ENCODE measurements around the gene TMEM260. TPM values are rescaled to one million over a fixed set of nuclear protein-coding genes. Genes with fewer than 3 reads are reported as not detected.
"Not testable (repeated sequence)": the region's sequence is repeated elsewhere in the genome, so short reads cannot be mapped to it uniquely, and the experiment has no call there.

Gene TMEM260
- total and polyA plus RNA-seq, 11 donors, result 2.5 to 12.8 (median 5.2) TPM

DNA sequence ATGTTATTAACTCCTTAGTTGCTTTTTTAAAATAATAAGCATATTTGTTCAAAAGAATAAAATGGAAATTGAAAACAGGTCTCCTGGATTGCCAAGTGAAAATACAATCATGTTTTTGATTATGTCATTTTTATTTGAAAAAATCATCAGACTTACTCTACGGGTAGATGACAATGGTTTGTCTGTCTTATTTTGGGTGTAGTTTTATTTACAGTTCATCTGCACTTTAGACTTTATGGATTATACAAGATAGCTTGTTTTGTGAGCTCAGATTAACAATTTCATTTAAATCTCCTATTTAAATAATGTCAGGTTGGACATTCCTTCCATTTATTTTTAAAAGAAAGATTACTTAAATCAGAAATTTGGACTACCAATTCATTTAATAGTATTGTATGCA, 14.8 kb downstream of the TMEM260 start:
- H3K36me3 ChIP-seq, result peaks cover 0 to 54% (median 24%) of the 10 kb centered on the region in 9 donors
- 89 to 95% (median 90%) methylated on average over 1 of the region's 1 CpG for WGBS, 4 donors
- intact Hi-C loops (cut with DNase I), result no loop called here
- no peaks in the 10 kb centered on the region for H3K9me3 ChIP-seq
- no peak for TF ChIP-seq POLR2A (IDR thresholded peaks at IDR 0.05)
- TF ChIP-seq, protein P1, sequence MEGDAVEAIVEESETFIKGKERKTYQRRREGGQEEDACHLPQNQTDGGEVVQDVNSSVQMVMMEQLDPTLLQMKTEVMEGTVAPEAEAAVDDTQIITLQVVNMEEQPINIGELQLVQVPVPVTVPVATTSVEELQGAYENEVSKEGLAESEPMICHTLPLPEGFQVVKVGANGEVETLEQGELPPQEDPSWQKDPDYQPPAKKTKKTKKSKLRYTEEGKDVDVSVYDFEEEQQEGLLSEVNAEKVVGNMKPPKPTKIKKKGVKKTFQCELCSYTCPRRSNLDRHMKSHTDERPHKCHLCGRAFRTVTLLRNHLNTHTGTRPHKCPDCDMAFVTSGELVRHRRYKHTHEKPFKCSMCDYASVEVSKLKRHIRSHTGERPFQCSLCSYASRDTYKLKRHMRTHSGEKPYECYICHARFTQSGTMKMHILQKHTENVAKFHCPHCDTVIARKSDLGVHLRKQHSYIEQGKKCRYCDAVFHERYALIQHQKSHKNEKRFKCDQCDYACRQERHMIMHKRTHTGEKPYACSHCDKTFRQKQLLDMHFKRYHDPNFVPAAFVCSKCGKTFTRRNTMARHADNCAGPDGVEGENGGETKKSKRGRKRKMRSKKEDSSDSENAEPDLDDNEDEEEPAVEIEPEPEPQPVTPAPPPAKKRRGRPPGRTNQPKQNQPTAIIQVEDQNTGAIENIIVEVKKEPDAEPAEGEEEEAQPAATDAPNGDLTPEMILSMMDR (IDR thresholded peaks at IDR 0.05), result no peak
- no peak for ATAC-seq
- no peak overlapping the region for H3K4me3 ChIP-seq
- DNase-seq, result no peak
- H3K27me3 ChIP-seq, result no peaks in the 10 kb centered on the region
- H3K4me1 ChIP-seq, result peaks cover 0 to 9% (median 0%) of the 10 kb centered on the region in 12 donors
- H3K27ac ChIP-seq, result no peak overlapping the region

GRCh38 chr14:56598519-56598918, 18.9 kb downstream of the TMEM260 start:
- H3K9me3 ChIP-seq, result no peaks in the 10 kb centered on the region
- TF ChIP-seq POLR2A (IDR thresholded peaks at IDR 0.05), result no peak
- TF ChIP-seq, protein P1 (IDR thresholded peaks at IDR 0.05), result no peak
- H3K4me3 ChIP-seq, result no peak overlapping the region
- DNase-seq (no peak), ATAC-seq (no peak)
- WGBS, 4 donors, result 93 to 100% (median 97%) methylated on average over 1 of the region's 1 CpG
- H3K27ac ChIP-seq, result no peak overlapping the region
- H3K36me3 ChIP-seq, result peaks cover 0 to 34% (median 11%) of the 10 kb centered on the region in 9 donors
- H3K4me1 ChIP-seq, result no peaks in the 10 kb centered on the region
- intact Hi-C loops (cut with DNase I), result no loop called here
- no peaks in the 10 kb centered on the region for H3K27me3 ChIP-seq

GRCh38 chr14:56603648-56604047, 24.1 kb downstream of the TMEM260 start:
- DNase-seq (no peak), ATAC-seq (no peak)
- Histone ChIP-seq H3K27ac (no peak overlapping the region), H3K36me3 (peaks cover 0 to 52% (median 34%) of the 10 kb centered on the region in 9 donors), H3K4me3 (no peak overlapping the region), H3K4me1 (no peaks in the 10 kb centered on the region), H3K9me3 (no peaks in the 10 kb centered on the region), H3K27me3 (no peaks in the 10 kb centered on the region)
- TF ChIP-seq POLR2A (IDR thresholded peaks at IDR 0.05), result no peak
- TF ChIP-seq, protein P1 (IDR thresholded peaks at IDR 0.05), result no peak
- intact Hi-C loops (cut with DNase I), result no loop called here
- 77 to 90% (median 85%) methylated on average over 2 of the region's 2 CpGs for WGBS, 4 donors

DNA sequence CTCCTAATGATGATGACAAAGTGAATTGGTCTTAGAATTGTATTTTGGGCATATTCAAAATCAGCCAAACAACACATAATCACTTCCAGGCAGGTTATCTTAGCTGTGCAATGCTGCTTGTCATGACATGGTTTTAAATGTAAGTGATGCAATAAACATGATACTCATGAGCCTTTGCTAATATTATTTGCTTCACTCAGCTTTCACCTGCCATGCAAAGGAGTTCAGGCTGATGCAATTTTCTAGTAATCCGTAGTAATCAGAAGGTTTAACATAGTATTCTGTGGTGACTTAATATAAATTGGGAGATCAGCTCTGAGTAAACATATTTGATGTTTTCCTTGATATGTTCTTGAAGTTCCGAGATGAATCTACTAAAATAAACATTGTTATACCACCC, 29.1 kb downstream of the TMEM260 start:
- Histone ChIP-seq H3K36me3 (peaks cover 0 to 85% (median 67%) of the 10 kb centered on the region in 9 donors), H3K27ac (no peak overlapping the region), H3K9me3 (no peaks in the 10 kb centered on the region), H3K4me3 (no peak overlapping the region), H3K4me1 (no peaks in the 10 kb centered on the region), H3K27me3 (no peaks in the 10 kb centered on the region)
- 91 to 100% (median 92%) methylated on average over 2 of the region's 2 CpGs for WGBS, 4 donors
- DNase-seq, result no peak
- intact Hi-C loops (cut with DNase I), result no loop called here
- no peak for ATAC-seq
- TF ChIP-seq POLR2A (IDR thresholded peaks at IDR 0.05), result no peak
- TF ChIP-seq, protein P1 (IDR thresholded peaks at IDR 0.05), result no peak

- intact Hi-C loops (cut with DNase I); H3K27me3 ChIP-seq; H3K4me1 ChIP-seq; H3K4me3 ChIP-seq; H3K9me3 ChIP-seq; DNase-seq; H3K27ac ChIP-seq; ATAC-seq: not testable (repeated sequence)
- 95 to 100% (median 97%) methylated on average over 2 of the region's 2 CpGs for WGBS, 4 donors
- peaks cover 0 to 97% (median 72%) of the 10 kb centered on the region in 9 donors for H3K36me3 ChIP-seq
These were observed 32.1 kb downstream of the TMEM260 start for GRCh38 chr14:56611663-56612062.
